Hematopoietic multipotent progenitor cell treated with erythropoietin and hydrocortisone succinate and interleukin-3 and kit ligand, for 17 days (in vitro differentiated cells): ENCODE results near the gene APLP2.
"Not testable (repeated sequence)": the region's sequence is repeated elsewhere in the genome, so short reads cannot be mapped to it uniquely, and the experiment has no call there.

ENCODE experiments used
- DNase-seq: peaks from one replicate; pipeline ENCODE4 v3.0.0-alpha.2; 2015; ENCODE audit warnings: low spot score

Gene APLP2

GRCh38 chr11:130069659-130070108 lies at the start of gene APLP2:
APLP2 (plus strand) TSS chr11:130069894; CDS start chr11:130069978, 84 bp downstream.
- DNase-seq: peak; percentile 97

- DNase-seq: no peak
These were observed 49.4 kb upstream of the APLP2 start for GRCh38 chr11:130020323-130020722.

DNA sequence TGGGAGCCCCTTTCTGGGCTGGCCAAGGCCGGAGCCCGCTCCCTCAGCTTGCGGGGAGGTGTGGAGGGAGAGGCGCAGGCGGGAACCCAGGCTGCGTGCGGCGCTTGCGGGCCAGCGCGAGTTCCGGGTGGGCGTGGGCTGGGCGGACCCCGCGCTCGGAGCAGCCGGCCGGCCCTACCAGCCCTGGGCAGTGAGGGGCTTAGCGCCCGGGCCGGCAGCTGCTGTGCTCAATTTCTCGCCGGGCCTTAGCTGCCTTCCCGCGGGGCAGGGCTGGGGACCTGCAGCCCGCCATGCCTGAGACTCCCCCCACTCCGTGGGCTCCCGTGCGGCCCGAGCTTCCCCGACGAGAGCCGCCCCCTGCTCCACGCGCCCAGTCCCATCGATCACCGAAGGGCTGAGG lies 48.1 kb upstream of the APLP2 start:
- DNase-seq: not testable (repeated sequence)

DNA sequence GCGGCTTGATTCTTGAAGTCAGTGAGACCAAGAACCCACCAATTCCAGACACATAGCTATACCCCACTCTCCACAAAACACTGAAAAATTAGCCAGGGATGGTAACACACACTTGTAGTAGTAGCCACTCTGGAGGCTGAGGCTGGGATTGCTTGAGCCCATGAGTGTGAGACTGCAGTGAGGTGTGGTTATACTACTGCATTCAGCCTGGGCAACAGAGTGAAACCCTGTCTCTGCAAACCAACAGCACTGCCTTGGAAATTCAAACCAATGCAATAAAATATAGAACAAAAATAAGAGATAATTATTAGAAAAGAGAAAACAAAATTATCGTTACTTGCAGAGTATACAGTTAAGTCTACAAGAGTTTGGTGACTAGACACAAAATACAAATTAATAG lies 46.9 kb upstream of the APLP2 start:
- no peak for DNase-seq

DNA sequence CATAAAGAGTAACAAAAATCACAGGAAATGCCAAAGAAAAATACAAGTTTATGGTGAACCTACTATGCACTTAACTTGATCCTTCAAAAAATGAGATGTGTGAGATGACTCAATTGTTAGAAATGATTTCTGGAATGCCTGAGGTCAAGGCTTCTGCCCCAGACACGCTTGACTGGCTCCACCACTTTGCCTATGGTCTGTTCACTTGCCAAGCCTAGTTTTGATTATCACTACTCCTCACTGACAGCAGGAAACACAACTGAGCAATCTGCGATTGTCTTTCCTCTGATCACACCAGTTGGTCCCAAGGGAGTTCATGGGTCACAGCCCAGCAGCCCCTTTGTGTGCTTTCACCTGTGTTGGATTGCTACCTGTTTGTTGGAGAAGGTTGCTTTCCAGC lies 46.5 kb upstream of the APLP2 start:
- no peak for DNase-seq

- no peak for DNase-seq
These were observed 45.3 kb upstream of the APLP2 start for GRCh38 chr11:130024361-130024760.

DNA sequence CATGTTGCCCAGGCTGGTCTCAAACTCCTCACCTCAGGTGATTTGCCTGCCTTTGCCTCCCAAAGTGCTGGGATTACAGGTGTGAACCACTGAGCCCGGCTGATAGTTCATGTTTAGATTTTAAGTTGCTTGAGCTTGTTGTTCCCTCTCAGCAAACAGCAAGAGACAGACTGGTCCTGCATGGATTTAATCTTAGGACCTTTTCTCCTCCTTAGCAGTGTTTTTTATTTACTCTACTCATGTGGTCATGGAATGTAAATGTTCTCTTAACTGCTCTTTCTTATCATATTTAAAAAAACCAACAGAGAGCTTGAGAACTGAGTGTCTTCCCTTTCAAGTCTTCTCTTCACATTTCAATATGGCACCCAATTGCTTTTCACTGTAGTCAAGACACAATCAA lies 44.3 kb upstream of the APLP2 start:
- DNase-seq: no peak

DNA sequence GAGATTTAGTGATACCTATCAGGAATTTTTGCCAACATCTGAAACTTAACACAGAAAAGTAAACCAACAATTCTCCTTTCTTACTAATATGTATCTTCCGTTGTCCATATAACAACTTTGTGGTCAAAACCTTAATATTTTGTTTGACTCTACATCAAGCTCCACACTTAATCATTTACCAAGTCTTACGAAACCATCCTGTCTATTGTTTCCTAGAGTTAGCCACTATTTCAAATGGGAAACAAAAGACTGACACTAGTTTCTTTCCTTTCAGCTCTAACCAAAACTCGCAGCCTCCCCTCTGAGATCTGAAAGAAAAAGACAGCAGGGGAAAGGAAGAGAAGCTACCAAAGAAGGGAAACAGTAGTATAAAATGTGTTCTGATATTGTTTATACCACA lies 40.6 kb upstream of the APLP2 start:
- no peak for DNase-seq

DNA sequence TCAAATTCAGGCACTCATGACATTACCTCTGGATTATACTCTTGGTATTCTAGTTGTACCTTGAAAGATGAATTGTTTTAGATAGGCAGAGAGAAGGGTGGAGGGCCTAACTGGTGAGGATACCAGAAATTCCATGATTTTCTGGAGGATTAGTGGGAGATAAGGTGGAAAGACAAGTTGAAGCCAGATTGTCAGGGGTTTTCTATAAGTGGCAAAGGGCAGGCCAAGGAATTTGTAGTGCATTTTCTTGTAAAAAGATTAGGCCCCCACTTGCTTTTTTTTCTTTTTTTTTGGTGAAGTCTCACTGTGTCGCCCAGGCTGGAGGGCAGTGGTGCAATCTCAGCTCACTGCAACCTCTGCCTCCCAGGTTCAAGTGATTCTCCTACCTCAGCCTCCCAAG lies 38.6 kb upstream of the APLP2 start:
- no peak for DNase-seq

GRCh38 chr11:130031945-130032344 lies 37.7 kb upstream of the APLP2 start:
- DNase-seq: no peak

GRCh38 chr11:130032931-130033330 lies 36.8 kb upstream of the APLP2 start:
- no peak for DNase-seq

GRCh38 chr11:130034236-130034635 lies 35.5 kb upstream of the APLP2 start:
- DNase-seq: no peak

GRCh38 chr11:130037058-130037457 lies 32.6 kb upstream of the APLP2 start:
- no peak for DNase-seq

- no peak for DNase-seq
These were observed 31.7 kb upstream of the APLP2 start for GRCh38 chr11:130037881-130038585.

DNA sequence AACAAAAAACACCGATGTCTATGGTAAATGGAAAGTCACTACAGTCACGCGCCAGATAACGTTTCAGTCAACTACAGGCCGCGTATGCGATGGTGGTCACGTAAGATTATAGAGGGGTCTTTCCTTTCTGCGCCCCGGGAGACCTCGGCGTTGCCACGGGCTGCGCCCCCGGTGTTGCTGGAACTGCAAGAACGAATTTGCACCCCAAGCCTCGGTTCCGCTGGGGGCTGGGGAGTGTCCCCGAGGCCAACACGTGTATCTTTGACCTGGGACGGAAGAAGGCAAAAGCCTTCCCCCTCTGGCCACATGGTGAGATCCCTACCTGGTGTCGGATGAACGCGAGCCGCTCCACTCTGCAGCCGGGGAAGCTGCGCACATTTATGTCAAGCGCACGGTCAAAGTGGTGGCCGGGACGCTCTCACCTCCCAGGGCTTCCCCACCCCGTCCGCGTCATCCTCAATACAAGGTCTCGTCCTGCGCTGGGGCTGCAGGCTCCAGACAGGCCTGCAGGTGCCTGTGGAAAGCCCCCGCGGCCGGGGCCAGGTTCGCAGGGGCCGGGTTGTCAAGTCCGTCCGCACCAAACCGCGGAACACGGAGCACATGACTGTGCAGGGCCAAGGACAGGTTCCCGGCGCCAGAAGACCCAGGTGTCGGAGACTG lies 29.3 kb upstream of the APLP2 start:
- DNase-seq: no peak

DNA sequence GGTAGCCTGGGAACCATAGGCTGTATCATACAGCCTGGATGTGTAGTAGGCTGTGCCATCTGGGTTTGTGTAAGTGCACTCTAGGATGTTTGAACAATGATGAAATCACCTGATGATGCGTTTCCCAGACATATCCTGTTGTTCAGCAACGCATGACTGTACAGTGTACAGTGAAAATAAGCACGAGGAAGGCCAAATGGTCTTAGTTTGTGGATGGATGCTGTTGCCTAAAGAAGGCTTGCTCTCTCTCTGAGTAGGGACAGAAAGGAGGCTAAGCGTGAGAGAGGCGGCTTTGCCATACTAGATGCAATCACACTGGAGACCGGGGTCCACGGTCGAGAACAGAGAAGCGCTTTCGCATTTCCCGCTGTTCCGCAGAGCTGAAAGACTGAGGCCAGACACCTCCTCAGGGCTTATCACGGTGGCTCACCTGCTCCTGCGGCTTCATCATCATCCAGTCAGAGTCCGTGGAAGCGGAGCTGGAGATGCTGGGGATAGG lies 27.6 kb upstream of the APLP2 start:
- DNase-seq: no peak

DNA sequence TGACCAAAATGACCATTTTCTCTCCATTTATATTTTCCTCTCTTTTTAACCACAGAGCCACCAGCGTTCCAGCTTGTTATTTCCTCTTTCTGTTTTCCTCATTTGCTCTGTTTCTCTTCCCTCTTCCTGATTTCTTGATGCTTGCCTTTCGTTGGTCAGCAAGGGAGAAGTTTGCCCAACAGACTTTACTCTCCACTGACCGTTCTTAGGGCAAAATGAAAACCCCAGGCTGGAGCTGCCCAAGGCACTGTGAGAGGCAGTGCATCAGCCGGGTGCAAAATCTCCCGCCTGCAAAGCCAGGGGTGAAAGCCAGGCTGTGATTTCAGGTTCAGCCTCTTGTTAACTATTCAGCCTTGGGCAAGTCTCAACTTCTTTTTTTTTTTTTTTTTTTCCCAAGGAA lies 26.1 kb upstream of the APLP2 start:
- DNase-seq: no peak

- DNase-seq: no peak
These were observed 22.6 kb upstream of the APLP2 start for GRCh38 chr11:130047141-130047540.

DNA sequence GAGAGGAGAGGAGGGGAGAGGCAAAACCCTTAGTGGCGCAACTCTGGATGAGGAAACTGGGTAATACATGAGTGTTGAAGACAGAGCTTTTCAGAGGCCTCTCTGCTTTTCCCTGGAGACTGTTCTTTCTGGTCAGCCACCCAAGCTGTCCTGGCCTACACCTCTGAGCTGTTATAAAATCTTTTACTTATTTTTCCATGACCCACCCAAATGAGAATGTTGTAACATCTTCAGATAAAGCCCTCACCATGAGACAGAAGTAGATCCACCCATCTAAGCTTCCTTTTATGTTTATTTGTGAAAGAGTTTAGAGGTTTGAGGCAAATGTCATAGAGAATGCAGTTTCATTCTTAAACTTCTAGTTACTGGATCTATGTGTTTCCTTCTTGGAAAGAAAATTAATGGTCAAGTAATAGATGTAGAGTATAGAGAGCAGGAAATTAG lies 20.3 kb upstream of the APLP2 start:
- DNase-seq: no peak

DNA sequence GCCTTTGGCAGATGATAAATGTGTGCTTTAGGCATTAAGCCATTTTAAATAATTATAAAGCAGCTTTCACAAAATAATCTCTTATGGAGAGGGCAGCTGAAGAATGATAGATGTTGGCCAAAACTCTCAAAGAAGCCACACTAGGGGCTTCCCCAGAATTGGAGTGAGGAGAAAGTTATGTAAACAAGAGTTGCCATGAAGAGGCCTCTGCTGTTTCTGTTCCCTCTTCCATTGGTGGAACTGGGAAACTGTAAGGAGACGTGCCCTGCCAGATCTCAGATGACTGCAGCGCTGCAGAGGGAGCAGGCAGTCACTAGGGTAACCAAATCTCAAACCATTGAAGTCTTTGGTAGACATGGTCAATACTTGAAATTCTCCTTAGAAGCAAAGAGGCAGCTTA lies 19.4 kb upstream of the APLP2 start:
- DNase-seq: no peak

DNA sequence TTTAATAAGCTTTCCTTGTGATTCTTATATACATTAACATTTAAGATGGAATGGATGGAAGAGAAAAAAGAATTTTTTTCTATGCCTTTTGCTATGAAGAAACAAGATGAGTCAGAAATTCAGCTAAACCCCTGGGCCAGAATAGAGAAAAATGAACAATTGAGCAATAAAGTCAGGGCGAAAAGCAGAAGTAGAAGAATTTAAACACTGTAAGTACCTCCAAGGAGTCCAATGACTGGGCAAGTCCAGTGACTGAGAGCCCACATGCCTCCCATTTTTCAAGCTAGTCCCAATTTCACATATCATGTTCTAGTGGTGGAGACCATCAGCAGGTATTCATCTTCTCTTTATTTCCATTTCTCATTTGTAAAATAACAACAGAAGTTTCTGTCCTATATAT lies 18.6 kb upstream of the APLP2 start:
- no peak for DNase-seq

GRCh38 chr11:130052567-130052966 lies 17.1 kb upstream of the APLP2 start:
- no peak for DNase-seq

GRCh38 chr11:130054966-130055365 lies 14.7 kb upstream of the APLP2 start:
- no peak for DNase-seq

DNA sequence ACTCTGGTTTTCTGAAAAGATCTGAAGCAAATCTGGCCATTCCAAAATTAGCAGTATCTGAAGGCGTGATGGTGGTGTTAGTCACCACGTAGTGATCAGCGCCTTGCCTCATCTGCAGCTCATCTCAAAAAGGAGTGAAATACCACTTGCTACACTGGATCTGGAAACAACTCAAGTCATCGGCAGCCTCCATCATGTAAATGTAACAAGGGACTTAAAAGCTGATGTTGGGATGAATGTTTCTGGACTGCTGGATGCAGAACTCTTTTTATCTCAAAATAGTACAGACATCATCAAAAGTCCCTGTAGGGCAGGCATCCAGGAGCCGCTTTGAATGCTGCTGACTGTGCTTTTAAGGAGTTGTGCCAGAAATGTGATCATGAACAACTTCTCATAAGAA lies 14.1 kb upstream of the APLP2 start:
- no peak for DNase-seq
